ENCODE results near the gene PITX1.
"Not testable (repeated sequence)": the region's sequence is repeated elsewhere in the genome, so short reads cannot be mapped to it uniquely, and the experiment has no call there.

Gene PITX1

DNA sequence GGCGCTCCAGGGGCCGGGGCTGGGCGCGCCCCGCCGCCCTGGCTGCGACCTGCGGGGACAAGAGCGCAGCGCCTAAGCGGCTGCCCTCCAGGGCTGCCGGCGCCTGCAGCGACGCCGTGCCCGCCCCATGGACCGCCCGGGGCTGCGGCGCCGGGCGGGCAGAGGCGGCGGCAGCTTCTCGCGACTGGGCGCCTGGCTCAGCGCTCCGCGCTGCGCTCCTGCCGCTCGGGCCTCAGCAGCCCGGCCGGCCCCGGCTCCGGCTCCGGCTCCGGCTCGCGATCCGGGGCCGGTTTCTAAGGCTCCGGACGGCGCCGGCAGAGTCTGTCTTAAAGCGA is at the start of gene PITX1:
TSS of gene PITX1 (minus strand) at position 328 of the 335 bp plus-strand sequence. CDS start 347 bp downstream, outside the sequence.
- DNase-seq (ENCODE audit: low read depth) = peak; percentile 1

DNA sequence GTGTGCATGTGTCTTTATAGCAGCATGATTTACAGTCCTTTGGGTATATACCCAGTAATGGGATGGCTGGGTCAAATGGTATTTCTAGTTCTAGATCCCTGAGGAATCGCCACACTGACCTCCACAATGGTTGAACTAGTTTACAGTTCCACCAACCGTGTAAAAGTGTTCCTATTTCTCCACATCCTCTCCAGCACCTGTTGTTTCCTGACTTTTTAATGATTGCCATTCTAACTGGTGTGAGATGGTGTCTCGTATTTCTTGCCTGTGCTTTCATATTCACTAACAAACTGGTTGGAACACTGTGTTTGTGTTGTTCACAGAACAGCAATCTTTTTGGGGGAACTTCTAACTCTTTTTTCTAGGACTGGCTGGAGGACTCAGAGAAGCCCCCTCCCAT is 49.3 kb upstream of the PITX1 start:
- DNase-seq (ENCODE audit: low read depth) = not testable (repeated sequence)

DNA sequence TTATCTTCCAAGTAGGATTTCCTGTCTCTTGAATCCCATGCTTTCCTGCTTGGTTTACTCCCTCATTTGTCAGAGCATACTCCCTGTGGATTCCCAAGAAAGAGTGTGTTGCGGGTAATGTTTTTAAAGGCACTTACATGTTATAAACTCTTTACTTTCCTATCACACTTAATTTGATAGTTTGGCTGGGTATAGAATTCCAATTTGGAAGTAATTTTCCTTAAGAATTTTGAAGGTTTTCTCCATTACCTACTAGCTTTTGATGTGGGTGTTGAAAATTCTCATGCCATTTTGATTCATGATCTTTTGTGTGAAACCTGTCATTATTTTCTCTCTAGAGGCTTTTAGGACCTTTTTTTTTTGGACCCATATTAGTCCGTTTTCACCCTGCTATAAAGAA is 47.2 kb upstream of the PITX1 start:
- DNase-seq (ENCODE audit: low read depth) = no peak

DNA sequence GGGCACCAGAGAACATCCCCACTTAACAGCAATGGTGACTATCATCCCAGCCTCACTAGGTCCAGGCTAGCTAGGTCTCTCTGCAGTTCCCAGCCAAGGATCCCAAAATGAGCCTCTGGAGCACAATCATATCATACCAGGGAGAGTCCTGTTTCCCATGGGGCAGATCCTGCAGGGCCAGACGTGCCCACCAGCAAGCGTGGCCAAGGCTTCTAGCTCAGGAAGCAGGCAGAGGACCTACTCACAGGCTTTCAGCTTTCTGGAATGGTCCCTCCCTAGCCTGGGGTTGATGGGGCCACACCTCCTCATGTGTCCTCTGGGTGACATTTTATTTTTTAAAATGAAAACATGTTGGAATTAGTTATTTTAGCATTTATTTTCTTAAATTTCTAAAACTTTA is 45.7 kb upstream of the PITX1 start:
- DNase-seq (ENCODE audit: low read depth) = no peak

DNA sequence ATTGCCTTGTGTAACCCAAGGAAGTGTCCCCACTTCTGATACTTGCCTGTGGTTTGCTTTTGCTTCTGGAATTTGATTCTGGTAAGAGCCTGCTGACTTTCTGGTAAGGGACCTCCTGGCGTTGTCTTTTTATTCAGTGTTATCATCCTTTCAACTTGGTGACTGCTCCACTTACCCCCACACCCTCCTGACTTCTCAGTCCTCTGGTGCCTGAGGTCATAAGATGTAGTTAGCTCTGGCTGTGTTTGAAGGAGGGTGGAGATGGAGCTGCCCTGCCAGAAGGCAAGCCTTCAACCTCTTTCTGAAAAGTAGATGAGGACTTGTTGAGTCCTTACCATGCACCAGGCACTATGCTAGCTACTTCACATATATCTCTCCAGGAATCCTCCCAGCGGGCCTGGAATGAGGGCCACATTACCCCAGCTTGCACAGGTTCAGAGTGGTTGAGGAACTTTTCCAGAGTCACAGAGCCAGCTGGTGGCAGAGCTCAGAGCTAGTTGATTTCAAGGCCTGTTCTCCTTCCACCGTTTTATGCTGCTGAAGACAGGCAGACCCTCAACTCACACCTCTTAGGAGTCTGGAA is 45.2 kb upstream of the PITX1 start:
- DNase-seq (ENCODE audit: low read depth) = no peak

DNA sequence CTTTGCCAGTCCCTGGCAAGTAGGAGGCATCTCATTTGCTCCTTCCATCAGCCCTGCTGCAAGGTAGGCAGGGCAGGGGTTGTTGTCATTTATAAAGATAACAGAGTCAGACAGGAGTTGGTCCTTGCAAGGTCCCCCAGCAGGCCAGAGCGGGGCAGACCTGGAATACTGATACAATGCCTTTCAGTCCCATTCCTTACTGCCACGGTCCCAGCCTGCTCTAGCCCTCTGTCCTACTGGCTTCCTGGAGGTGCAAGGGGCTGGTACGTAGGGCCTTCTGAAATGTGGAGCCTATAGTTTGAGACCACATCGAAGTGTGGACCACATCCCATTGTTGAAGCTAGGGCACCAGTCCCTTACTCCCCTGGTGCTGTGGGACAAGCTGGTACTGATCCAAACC is 42.8 kb upstream of the PITX1 start:
- no peak for DNase-seq (ENCODE audit: low read depth)

DNA sequence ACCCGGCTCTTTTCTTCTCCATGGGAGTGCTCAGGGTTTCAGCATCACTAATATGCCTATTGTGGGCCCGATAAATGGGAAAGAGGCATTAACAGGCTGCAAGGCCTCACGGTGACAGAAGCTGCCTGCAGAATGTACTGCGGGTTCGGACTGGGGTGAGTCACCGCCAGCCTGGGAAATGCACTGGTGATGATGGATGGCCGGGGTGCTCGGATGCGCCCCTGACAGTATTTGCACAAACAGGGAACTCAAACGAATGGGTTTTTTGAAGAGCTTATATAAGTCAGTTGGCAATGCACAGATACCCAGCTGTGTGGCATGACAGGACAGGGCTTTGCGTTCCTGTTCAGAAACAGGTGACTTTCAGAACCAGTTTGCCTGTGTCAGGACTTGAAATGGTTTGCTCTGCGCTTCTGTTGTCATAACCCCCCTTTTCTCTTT is 42.0 kb upstream of the PITX1 start:
- no peak for DNase-seq (ENCODE audit: low read depth)

DNA sequence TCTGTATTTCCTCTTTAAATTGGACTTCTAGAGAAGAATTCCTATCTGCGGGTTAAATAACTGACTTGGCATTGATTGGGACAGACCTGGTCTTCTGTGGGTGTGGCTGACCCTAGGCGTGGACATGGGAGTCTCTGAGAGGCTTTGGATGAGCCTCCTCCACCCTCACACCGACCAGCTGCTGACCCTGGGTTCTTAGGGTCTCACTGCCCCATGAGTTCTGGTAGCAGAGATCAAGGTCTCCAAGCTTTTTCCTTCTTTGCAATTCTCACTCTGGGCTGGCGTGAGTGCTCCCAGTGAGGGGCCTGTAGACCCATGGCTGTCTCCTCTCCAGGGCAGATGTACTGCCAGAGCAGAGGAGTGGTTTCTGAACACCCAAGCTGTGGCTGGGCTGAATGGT is 41.6 kb upstream of the PITX1 start:
- no peak for DNase-seq (ENCODE audit: low read depth)

DNA sequence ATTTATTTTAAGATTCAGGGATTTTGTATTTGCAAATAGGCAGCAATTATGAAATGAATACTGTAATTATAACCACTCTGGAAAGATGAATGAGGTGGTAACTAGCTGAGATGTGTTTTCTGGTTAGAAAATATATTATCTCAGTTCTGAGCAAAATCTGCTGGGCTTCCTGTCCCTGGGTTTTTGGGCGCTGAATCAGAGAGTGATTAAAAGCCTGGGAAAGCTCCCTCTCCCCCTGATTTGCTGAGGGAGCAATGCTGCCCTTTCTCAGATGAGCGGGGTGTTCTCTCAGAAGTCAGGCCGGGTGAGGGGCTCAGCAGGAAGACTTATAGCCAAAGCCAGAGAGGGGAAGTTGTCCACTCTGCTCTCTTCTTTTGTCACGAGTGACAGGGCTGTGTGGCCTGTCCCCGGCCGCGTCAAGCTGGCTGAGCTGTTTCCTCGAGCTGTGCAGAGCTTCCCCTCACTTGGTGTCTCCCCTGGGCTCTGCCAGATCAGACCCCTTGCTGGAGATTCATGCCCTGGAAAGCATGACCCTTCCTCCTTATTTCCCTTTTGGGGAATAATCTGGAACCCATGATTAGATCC is 39.8 kb upstream of the PITX1 start:
- no peak for DNase-seq (ENCODE audit: low read depth)

DNA sequence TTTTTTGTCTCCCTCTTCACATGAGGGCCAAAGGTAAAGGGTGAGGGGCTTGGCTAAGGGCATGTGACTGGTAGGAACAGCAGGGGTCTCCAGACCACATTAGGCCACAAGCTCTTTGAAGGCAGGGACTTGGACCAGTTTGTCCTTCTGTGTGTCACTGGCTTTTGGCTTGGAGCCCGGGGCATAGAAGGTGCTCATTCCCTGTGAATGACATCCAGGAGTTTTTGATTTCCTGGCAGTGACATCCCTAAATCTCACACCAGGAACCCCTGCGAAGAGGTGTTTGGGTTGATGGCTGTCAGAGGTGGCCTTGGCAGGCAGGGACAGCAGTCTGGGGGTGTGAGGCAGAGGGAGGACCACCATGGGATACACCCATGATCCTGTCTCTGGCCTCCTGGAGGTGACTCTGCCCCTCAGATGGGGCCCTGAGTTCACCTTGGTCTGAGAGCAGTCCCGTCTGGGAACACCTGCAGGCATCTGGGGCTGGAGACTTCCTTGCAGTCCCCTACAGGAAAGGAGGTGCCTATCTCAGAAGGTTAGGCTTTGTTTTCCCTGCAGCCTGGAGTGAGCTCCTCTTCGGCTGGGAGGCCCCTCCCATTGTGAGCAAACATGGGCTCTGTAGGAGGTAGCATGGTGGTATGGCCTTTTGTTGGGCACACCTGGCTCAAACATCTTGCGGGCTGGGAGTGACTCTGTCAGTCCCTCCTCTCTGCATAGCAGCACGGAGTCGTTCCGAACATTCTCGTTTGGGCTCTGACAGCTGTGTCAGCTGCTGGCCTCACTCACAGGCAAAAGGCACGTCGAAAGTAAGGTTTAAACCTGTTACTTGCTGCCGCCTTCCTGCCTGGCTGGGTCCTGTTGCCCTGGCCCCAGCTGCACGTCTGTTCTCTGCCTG is 38.6 kb upstream of the PITX1 start:
- no peak for DNase-seq (ENCODE audit: low read depth)

DNA sequence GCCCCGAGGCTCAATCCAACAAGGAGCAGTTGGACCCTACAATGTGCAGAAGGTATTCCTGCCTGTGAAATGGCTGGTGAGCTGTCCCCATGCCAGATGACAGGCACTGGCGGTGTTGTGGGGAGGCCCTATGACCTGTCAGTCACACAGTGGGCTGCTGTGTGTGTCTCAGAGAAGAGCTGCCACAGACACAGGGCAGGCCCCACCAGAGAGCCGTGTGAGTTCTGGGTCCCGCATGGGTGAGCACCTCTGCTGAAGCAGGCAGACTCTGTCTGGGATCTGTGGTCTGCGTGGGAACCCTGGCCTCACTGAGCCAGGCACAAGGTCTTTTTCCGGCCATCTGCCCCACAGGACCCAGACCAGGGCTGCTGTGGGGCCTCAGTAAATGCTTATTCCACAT is 37.3 kb upstream of the PITX1 start:
- DNase-seq (ENCODE audit: low read depth) = no peak

DNA sequence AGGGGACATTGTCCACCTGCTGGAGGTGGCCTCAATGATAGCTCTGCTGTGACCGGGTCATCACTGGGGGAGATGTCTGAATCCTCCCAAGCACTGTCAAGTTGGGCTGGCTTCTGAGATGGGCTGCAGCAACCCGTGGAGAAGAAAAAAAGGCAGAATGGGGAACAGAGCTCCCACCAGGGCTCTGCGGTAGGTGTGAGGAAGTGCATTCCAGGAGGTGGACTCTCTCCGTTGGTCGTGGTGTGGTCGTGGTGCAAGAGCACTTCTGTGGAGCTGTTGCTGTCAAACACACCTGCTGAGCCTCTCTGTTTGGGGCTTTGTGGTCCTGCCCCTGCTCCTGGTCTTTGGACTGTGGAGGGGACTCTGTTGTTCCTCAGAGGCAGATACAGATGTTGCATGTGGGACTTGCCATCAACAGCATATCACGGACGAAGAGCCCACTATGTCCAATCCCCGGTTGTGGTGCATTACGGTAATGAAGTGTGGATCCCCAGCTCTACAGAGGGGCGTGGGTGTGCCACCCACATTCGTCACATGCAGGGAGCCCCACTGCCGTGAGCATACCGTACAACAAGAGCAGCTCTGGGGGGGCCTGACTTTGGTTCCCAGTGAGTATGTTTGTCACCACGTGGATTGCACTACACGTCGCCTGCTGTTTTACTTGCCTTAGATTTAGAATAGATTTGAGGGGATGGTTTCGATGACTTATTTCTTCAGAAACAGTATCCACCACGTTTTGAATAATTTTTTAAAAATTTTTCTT is 36.0 kb upstream of the PITX1 start:
- no peak for DNase-seq (ENCODE audit: low read depth)

DNA sequence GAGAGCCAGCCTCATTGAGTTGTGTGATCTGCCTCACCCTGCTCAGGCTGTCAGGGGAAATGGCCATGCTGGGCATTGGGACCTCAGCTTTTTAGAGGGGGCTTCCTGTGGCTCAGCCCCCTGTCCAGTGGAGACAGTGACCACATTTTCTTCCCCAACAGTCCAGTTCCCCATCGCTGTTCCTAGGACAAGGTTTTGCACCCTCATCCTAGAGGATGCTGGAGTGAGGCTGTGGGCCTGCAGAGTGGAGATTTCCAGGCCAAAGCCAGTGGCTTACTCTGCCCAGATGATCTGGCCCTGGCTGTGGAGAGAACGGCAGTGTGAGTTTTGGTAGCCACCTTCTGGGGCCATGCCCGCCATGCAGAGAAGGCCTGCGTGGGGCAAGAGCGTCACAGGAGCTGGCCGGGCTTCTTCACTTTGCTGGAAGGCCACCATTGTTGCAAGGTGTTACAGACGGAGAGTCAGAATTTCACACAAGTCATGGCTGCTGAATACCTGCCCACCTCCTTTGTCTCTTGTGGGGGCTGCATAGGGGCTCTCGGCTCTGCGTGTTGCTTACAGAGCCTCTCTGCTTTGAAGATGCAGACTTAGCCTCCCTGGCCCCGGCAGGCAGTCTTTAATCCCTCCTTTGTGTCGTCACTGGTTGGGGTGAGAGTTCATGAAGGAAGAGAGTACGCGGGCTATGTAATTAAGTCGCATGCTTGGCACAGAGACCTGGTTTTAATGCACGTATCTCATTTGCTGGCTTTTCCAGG is 35.2 kb upstream of the PITX1 start:
- DNase-seq (ENCODE audit: low read depth) = no peak

DNA sequence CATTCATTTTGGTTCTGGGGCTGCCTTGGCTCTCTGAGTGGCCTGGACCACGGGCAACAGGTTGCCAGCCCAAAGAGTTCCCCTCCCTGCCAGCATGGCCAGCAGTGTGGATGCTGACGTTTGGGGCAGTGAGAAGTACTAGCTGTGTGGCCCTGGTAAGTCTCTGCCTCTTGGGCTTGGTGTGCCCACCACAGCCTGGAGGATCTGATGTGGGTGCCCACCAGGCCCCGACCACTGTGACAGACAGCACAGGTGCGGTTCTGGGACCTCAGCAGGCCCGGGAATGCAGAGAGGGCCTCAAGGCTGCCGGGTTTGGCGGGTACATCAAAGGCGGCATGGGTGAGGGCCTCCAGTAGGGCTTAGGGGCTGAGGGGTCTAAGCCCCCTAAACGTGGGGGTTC is 33.6 kb upstream of the PITX1 start:
- no peak for DNase-seq (ENCODE audit: low read depth)

DNA sequence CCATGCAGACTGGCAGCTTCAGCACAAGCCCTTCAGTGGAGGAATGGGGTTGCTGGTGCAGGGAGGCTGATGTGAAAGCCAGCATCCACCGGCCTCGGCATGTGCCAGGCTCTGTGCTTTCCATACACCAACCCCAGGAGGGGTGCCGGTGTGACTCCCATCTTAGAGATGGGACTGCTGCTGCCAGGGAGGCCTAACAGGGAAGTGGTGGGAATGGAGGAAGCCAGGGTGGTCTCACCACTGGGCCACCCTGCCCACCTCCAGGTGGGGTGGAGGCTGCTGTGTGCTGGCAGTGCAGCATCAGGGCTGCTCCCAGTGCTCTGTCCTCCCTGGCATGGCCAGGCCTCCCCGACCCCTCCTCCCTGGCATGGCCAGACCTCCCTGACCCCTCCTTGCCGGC is 32.8 kb upstream of the PITX1 start:
- DNase-seq (ENCODE audit: low read depth) = no peak

DNA sequence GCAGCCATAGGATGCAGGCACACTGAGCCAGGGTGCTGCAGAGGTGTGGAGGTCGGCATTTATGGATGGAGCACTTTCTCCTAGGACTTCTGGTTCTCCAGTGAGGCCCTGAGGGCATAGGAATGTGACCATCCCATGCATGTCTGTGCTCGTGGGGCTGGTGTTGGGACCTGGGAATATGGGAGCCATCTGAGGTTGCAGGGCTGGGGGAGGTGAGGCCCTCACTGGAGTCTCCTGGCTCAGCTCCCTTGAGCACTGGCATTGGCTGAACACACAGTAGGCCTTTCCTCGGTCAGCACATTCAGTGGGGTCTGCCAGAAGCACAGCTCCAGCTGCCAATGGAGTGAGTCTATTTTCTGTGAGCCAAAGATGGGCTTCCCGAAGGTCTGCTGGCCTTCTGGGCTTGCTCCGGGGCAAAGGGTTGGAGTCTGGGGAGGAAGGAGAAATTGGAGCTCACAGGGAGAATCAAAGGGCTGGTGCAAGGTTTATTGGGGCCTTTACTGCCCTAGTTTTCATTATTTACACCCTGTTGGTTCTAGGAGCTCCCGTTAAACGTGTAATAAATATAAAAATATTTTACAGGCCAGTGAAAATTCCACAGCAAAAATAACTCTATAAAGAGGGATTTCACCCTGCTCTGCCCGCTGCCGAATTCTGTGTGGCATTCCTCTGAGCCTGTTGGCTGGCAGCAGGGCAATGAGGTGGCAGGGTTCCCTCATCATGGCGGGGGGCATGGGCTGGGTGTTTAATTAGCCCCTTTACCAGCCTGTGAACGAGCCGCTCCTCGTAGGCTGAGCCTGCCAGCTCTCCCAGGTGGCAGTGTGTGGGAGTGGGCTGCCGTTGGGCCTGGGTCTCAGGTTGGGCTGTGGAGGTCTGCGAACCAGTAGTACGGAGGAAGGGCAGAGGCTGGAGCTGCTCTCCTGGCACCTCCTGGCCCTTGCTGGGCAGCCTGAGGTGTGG is 31.6 kb upstream of the PITX1 start:
- no peak for DNase-seq (ENCODE audit: low read depth)

DNA sequence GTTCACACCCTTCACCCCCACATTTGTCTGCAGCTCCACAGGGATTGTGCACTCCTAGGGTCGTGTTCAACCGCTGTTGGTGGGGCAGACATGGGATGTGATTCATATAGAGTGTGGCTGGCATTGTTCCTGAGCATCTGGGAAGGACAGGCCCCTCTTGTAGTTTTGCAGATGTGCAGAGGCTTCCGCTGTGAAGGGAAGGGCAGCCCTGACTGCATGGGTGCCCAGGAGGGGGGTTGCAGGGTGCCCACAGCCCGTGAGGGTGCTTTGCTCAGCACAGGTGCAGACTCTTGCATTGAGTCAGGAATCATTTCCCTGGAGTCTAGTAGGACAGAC is 30.2 kb upstream of the PITX1 start:
- DNase-seq (ENCODE audit: low read depth) = no peak

DNA sequence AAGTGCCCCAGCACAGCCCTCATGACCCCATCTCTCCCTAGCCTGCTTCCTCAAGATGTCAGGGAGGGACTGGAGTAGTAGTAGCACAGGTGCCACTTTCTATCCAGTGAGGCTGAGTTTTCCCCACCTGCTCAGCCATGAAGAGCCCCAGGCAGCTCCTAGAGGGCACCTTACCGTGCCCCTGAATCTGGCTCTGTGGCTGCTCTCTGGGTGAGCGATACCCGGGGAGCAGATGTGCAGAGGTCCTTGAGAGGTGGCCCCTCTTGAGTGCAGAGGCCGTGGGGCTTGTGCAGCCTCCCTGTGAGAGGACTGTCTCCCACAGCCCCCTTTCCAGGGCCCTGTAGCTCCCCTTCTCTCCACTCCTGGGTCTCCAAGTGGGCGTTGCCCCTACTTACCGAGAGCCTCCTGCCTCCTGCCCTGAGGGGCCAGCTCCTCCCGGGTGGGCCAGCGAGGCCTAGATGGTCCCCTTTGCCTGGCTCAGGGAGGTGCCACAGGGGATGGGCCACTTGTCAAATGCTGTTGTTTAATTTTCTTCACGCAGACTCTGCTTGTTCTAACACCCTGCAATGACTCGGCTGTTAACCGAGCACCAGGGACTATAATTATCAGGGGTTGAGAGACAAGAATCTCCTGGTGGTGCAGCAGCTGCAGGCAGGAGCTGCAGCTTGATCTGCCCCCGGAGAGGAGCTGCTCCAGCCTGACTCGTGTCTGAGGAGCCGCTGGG is 29.6 kb upstream of the PITX1 start:
- DNase-seq (ENCODE audit: low read depth) = no peak

DNA sequence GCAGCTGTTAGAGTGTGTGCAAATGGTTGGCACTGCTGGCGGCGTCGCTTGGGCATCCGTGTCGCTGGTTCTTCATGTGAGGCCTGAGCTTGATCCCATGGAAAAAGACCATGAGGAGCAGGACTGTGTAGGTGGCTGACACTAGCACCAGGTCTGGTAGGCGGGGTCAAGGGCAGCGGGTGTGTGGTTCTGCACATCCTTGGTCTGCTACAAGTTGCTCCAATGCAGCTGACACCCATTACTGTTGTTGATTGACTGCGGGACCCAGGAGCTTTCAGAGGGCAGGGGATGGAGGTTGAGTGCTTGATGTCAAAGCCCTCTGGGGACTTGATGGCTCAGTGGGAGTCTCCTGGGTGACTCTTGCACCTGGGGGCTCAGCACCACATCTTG is 29.0 kb upstream of the PITX1 start:
- DNase-seq (ENCODE audit: low read depth) = no peak

Data from HS-27A (cell line).